D721Med (cell line): ENCODE data around the gene SLC22A9.

Experiments used
- DNase-seq: peaks from one replicate; pipeline ENCODE4 v3.0.0; 2011; ENCODE audit warnings: low spot score; ENCODE audit not compliant: insufficient read length
- FAIRE-seq: peaks from 2 replicates; lab custom pipeline; 2011; peaks lifted over from hg19 to GRCh38; lab: Jason Lieb, UNC
- TF ChIP-seq, protein P1 (sequence below): IDR thresholded peaks from 2 replicates; pipeline ENCODE4 v1.5.1; 2012; ENCODE audit warnings: mild to moderate bottlenecking, control low read depth; ENCODE audit not compliant: insufficient read depth; ENCODE audit errors: missing control alignments

Gene SLC22A9

DNA sequence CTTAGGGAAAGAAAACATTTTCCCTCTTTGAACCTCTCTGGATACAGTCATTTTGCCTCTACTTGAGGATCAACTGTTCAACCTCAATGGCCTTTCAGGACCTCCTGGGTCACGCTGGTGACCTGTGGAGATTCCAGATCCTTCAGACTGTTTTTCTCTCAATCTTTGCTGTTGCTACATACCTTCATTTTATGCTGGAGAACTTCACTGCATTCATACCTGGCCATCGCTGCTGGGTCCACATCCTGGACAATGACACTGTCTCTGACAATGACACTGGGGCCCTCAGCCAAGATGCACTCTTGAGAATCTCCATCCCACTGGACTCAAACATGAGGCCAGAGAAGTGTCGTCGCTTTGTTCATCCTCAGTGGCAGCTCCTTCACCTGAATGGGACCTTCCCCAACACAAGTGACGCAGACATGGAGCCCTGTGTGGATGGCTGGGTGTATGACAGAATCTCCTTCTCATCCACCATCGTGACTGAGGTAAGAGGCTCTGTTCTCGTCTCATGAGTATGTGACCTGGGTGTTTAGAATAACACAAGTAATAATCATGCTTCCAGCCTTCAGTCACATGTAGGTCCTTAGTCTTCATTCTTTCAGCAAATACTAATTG is 495 bp downstream of the SLC22A9 start:
- TF ChIP-seq, protein P1, sequence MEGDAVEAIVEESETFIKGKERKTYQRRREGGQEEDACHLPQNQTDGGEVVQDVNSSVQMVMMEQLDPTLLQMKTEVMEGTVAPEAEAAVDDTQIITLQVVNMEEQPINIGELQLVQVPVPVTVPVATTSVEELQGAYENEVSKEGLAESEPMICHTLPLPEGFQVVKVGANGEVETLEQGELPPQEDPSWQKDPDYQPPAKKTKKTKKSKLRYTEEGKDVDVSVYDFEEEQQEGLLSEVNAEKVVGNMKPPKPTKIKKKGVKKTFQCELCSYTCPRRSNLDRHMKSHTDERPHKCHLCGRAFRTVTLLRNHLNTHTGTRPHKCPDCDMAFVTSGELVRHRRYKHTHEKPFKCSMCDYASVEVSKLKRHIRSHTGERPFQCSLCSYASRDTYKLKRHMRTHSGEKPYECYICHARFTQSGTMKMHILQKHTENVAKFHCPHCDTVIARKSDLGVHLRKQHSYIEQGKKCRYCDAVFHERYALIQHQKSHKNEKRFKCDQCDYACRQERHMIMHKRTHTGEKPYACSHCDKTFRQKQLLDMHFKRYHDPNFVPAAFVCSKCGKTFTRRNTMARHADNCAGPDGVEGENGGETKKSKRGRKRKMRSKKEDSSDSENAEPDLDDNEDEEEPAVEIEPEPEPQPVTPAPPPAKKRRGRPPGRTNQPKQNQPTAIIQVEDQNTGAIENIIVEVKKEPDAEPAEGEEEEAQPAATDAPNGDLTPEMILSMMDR, result no peak
- DNase-seq, result no peak
- FAIRE-seq, result no peak

DNA sequence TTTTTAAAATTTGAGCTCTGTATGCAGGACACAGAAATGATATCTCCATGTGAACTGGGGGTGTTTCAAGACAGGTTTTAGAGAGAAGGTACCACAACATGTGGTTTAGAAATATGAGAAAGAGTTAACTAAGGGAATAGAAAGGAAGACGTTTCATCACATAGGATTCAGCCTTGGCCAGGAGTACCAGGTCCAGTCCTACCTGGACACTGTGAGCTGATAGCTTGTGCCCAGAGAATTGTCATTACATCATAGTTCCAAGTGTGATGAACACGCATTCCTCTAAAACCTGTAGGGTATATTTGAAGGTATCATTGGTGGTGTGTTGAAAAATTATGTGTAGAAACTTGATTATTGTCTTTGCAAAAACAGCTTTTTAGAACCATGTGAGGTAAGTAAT is 1.8 kb downstream of the SLC22A9 start:
- DNase-seq (no peak), FAIRE-seq (no peak)
- TF ChIP-seq, protein P1, result no peak

DNA sequence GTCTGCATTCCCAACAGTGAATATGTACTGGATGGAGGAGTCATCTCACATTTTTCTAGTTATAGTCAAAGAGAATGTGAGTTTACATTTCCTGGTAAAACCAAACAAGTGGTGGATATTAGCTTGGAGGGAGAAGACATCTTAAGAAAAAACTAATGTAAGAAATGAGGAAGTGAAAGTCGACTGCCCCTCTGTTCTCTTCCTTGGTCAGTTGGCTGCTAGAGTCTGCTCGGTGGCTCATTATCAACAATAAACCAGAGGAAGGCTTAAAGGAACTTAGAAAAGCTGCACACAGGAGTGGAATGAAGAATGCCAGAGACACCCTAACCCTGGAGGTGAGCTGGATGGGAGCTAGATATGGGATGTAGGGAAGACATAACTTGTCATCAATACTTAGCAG is 5.8 kb downstream of the SLC22A9 start:
- FAIRE-seq (no peak), DNase-seq (no peak)
- TF ChIP-seq, protein P1, result no peak

DNA sequence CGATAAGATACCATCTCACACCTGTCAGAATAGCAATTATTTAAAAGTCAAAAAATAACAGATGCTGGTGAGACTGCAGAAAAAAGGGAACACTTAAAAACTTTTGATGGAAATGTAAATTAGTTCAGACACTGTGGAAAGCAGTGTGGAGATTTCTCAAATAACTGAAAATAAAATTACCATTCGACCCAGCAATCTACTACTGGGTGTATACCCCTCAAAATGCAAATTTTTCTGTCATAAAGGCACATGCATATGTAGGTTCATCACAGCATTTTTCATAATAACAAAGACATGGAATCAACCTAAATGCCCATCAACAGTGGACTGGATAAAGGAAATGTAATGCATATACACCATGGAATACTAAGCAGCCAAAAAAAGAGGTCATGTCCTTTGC is 10.5 kb downstream of the SLC22A9 start:
- TF ChIP-seq, protein P1, result no peak
- no peak for FAIRE-seq
- DNase-seq, result no peak

DNA sequence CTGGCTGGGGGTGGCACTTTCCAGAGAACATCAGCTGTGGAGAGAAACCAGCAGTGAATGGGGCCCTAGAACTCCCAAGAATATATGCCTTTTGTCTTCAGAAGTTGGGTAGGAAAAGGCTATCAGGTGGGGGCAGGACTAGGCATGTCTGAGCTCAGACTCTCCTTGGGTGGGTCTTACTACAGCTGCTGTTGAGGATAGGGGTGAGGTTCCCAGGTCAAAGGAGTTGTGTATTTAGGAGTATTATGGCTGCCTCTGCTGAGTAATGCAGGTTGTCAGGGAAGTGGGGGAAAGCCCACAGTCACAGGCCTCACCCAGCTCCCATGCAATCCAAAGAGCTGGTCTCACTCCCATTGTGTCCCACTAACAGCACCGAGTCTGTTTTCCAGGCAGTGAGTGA is 26.1 kb downstream of the SLC22A9 start:
- DNase-seq (no peak), FAIRE-seq (no peak)
- TF ChIP-seq, protein P1, result no peak

DNA sequence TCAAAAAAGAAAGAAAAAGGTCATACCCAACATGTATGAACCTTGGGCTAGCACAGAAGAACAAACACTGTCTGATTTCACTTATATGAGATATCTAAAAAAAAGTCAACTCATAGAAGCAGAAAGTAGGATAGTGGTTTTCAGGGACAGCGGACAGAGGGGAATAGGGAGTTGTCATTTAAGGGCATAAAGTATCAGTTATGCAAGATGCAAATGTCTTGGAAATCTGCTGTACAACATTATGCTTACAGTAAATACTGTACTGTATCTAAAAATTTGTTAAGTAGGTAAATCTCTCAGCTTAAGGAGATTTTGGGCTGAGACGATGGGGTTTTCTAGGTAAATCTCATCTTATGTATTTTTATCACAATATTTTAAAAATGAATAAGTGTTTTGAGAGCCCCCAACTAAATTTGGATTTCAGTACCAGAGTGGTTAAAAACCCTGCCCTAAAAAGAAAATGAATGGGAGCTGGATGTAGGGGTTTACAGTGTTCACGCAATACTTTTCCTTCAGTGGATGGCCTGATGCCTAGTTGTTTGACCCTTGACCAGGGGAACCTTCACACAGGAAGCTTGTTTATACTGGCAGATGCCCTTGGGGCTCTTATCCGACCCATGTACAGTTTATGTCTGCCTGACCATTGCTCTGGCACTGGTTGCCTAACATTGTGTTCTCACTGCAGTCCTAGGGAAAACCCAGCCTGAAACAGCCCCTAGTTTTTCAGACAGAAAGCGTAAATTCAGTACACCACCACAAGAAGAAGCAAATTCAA is 34.8 kb downstream of the SLC22A9 start:
- TF ChIP-seq, protein P1, result no peak
- DNase-seq (no peak), FAIRE-seq (no peak)

DNA sequence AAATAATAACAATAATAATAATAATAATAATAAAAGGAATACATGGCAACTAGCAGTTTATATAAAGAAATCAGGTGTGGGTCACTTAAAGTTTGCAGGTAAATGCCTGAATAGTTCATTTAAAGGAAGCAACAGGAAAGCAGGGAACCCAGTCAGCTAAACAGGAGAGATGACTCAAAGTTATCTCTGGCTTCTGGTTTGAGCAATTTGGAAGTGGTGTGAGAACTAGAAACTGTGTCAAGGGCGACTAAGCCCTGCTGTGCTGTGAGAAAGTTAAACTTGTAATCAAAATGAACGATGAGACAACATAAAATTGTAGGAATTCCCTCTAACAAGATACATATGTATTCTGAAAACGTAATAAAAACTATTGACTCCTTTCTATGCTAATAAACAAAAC is 35.5 kb downstream of the SLC22A9 start:
- TF ChIP-seq, protein P1, result no peak
- DNase-seq (no peak), FAIRE-seq (no peak)
